WERI-Rb-1 (cell line): ENCODE results near the gene DUSP11.

ENCODE experiments used
- DNase-seq: peaks from one replicate; pipeline ENCODE4 v3.0.0-alpha.2; 2020
- H3K27ac ChIP-seq: fragments of 250-450 bp; sonication (Bioruptor Pico); 2 replicates; pipeline ENCODE4 v1.5.1; 2020; ENCODE audit warnings: mild to moderate bottlenecking, moderate library complexity
- H3K27me3 ChIP-seq: fragments of 250-450 bp; sonication (Bioruptor Pico); 2 replicates; pipeline ENCODE4 v1.5.1; 2021; ENCODE audit warnings: mild to moderate bottlenecking, low read depth, moderate library complexity; ENCODE audit not compliant: insufficient read depth, severe bottlenecking
- H3K36me3 ChIP-seq: fragments of 250-450 bp; sonication (Bioruptor Pico); 2 replicates; pipeline ENCODE4 v1.5.1; 2020; ENCODE audit warnings: mild to moderate bottlenecking, moderate library complexity
- H3K4me3 ChIP-seq: 2 replicates; pipeline ENCODE4 v1.5.1; 2011; ENCODE audit warnings: low read depth, mild to moderate bottlenecking, control low read depth, low read length
- H3K9me3 ChIP-seq: fragments of 250-450 bp; sonication (Bioruptor Pico); 2 replicates; pipeline ENCODE4 v1.5.1; 2021; ENCODE audit warnings: mild to moderate bottlenecking, moderate library complexity; ENCODE audit not compliant: severe bottlenecking
- CTCF ChIP-seq: IDR thresholded peaks from 2 replicates; pipeline ENCODE4 v1.5.1; 2011; ENCODE audit warnings: low read depth, mild to moderate bottlenecking, control low read depth, inconsistent platforms, low read length

DUSP11 gene

DNA sequence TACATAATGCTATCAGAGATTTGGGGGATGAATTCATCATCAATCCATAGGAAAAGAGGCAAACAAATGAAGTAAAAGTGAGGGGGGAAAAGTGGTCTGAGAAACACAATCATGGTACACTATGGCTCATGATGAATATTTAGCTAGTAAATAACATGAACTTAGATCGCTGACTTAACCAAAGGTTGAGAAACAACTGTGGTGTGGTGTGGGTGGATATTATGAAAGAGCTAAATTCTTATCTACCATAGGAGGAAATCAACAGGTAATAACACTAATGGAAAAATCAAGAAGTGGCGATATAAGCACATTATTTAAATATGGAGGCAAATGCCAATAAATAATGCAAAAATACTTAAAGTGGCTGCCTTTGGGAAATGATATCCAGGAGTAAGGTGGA lies 30.6 kb downstream of the DUSP11 start:
- DNase-seq, result no peak
- Histone ChIP-seq H3K36me3 (peaks cover 27% of the 10 kb centered on the region), H3K9me3 (no peaks in the 10 kb centered on the region), H3K4me3 (no peak overlapping the region), H3K27me3 (no peaks in the 10 kb centered on the region), H3K27ac (no peak overlapping the region)
- no peak for TF ChIP-seq CTCF

DNA sequence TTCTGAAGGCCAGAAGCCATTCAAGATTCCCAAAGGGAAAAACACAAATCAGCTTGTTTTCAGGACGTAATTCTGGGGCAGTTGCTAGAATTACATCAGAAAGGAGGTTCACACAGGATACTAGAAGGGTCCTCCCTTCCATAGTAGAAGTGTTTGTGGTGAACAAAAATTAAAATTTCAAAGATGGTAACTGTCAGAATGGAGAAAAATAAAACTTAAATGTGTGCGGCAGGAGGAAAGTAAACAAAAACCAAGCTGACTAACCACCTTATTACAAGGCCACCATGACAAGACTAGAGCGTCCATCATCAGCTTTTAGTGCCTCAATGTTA lies 33.1 kb downstream of the DUSP11 start:
- no peaks in the 10 kb centered on the region for H3K27me3 ChIP-seq
- H3K4me3 ChIP-seq, result no peak overlapping the region
- TF ChIP-seq CTCF, result no peak
- no peaks in the 10 kb centered on the region for H3K9me3 ChIP-seq
- peaks cover 22% of the 10 kb centered on the region for H3K36me3 ChIP-seq
- no peak overlapping the region for H3K27ac ChIP-seq
- DNase-seq, result no peak

DNA sequence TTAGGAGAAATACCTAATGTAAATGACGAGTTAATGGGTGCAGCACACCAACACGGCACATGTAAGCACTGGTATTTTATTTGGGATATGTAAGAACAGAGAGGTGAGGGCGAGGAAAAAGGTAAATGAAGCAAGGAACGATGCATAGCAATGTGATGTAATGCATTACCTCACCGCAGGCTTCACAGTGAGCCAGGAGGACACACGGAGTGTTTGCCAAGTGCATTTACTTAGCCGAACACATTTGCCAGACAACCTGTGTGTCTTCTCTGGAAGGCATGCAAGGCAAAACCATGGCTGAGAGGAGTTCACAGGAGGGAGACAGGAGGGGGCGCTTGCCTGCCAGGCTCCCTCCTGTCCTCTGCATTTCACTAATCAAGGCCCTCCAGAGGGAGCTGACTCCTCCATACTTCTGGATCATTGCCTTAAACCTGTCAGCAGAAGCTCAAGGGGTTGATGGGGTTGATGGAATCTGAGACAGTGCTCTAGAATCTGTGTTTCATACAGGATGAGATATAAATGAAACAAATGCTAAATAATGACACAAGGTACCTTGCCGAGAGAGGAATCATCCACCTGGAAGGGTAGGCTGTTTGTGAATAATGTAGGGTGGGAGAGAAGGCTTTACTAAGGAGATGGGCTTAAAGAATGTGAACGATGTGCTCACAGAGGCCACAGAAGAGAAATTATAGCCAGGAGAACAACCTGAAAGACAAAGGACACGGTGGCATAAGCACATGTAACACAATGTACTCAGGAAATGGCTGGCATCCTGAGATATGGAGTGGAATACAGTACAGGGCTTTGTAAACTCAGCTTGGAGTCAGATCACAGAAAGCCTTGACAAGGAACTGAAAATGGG lies 33.7 kb downstream of the DUSP11 start:
- DNase-seq, result no peak
- Histone ChIP-seq H3K36me3 (peaks cover 21% of the 10 kb centered on the region), H3K4me3 (no peak overlapping the region)

DNA sequence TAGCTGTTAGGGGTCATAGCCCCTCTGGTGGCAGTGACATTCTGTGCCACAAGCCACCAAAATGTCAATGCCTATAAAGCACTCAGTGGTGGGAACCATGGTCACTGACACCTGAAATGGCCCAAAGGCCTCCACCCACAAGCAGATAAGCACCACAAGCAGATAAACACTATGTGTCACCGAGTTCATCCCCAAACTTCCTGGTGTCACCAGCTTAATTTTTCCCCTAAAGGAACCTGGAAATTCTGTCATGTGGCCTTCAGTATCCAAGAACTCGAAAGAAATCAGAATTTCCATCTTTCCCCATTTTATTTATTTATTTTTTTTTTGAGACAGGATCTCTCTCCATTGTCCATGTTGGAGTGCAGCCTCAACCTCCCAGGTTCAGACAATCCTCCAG lies 39.1 kb downstream of the DUSP11 start:
- no peak for TF ChIP-seq CTCF
- H3K9me3 ChIP-seq, result peaks cover 9% of the 10 kb centered on the region
- no peak for DNase-seq
- H3K4me3 ChIP-seq, result no peak overlapping the region
- H3K27ac ChIP-seq, result no peak overlapping the region
- no peaks in the 10 kb centered on the region for H3K27me3 ChIP-seq
- H3K36me3 ChIP-seq, result peaks cover 5% of the 10 kb centered on the region

More for the DNA sequence above, 33.7 kb downstream of the DUSP11 start:
- no peak overlapping the region for H3K27ac ChIP-seq
- no peaks in the 10 kb centered on the region for H3K9me3 ChIP-seq
- no peaks in the 10 kb centered on the region for H3K27me3 ChIP-seq
- TF ChIP-seq CTCF, result peak; percentile 25; the same call in 1 of the 2 replicates

GRCh38 chr2:73739101-73739500 lies 40.8 kb downstream of the DUSP11 start:
- DNase-seq, result no peak

More at GRCh38 chr2:73739101-73739500, 40.8 kb downstream of the DUSP11 start:
- Histone ChIP-seq H3K27ac (no peak overlapping the region), H3K27me3 (no peaks in the 10 kb centered on the region), H3K36me3 (peaks cover 10% of the 10 kb centered on the region), H3K9me3 (peaks cover 9% of the 10 kb centered on the region), H3K4me3 (no peak overlapping the region)
- TF ChIP-seq CTCF, result no peak
